HepG2 (cell line): ENCODE measurements around the gene GAPDH. TPM values are rescaled to one million over a fixed set of nuclear protein-coding genes. Genes with fewer than 3 reads are reported as not detected.

Experiments used
- FOXA3 ChIP-seq: IDR thresholded peaks from 2 replicates; pipeline ENCODE4 v1.6.1; 2016; ENCODE audit warnings: missing genetic modification reagents, missing compliant biosample characterization
- GPN1 ChIP-seq: sonication (generic); formaldehyde crosslinking; IDR thresholded peaks from 2 replicates; pipeline ENCODE4 v1.5.1; 2020; ENCODE audit warnings: missing genetic modification reagents, borderline replicate concordance
- ZNF143 ChIP-seq: sonication (generic); formaldehyde crosslinking; IDR thresholded peaks from 2 replicates; pipeline ENCODE4 v1.4.0; 2020; ENCODE audit warnings: missing genetic modification reagents
- ZNF567 ChIP-seq: sonication (generic); formaldehyde crosslinking; IDR thresholded peaks from 2 replicates; pipeline ENCODE4 v1.8.1; 2023; ENCODE audit warnings: mild to moderate bottlenecking, missing genetic modification reagents, borderline replicate concordance
- ZNF605 ChIP-seq: sonication (generic); formaldehyde crosslinking; IDR thresholded peaks from 2 replicates; pipeline ENCODE4 v1.8.0; 2022; ENCODE audit warnings: mild to moderate bottlenecking, missing genetic modification reagents
- ZNF746 ChIP-seq: sonication (generic); formaldehyde crosslinking; IDR thresholded peaks from 2 replicates; pipeline ENCODE4 v1.8.0; 2022; ENCODE audit warnings: mild to moderate bottlenecking, missing genetic modification reagents
- ZSCAN29 ChIP-seq: sonication (generic); formaldehyde crosslinking; conservative IDR thresholded peaks from 2 replicates; pipeline ENCODE4 v1.4.0; 2020; ENCODE audit warnings: mild to moderate bottlenecking, missing genetic modification reagents
- polyA plus RNA-seq, 8 experiments: library from polyadenylated mRNA; depleted of rRNA in 3 of 8; stranded (reverse) in 7 of 8; unstranded in 1 of 8; fragments of >200 nt; fragmentation: Illumina TruSeq in 4 of 8; extraction: Trizol in 4 of 8; gene quantifications; 2 replicates each; pipeline versions ENCODE4 v1.2.1 to v1.2.3, GENCODE V29; 2011 to 2016; ENCODE audit warnings: low read depth in 4 of 8, missing spikeins in 1 of 8, mixed read lengths in 1 of 8; ENCODE audit not compliant: insufficient read depth in 1 of 8
- total RNA-seq, 5 experiments: library from RNA; depleted of rRNA; stranded (reverse); fragments of >200 nt; fragmentation: Illumina TruSeq; extraction: Trizol; gene quantifications; 2 replicates each; pipeline ENCODE4 v1.2.3, GENCODE V29; 2016; ENCODE audit warnings: low read depth in 1 of 5
- TF ChIP-seq, protein P1 (sequence below): sonication (generic); formaldehyde crosslinking; IDR thresholded peaks from 2 replicates; pipeline ENCODE4 v1.9.0; 2021; ENCODE audit warnings: missing genetic modification reagents, borderline replicate concordance
- TF ChIP-seq, protein P2 (sequence below): sonication (generic); formaldehyde crosslinking; IDR thresholded peaks from 2 replicates; pipeline ENCODE4 v1.5.0; 2020; ENCODE audit warnings: missing genetic modification reagents
- TF ChIP-seq, protein P3 (sequence below): sonication (generic); formaldehyde crosslinking; IDR thresholded peaks from 2 replicates; pipeline ENCODE4 v1.5.0; 2020; ENCODE audit warnings: missing genetic modification reagents, mild to moderate bottlenecking, borderline replicate concordance
- TF ChIP-seq, protein P4 (sequence below): sonication (generic); formaldehyde crosslinking; IDR thresholded peaks from 2 replicates; pipeline ENCODE4 v1.8.0; 2023; ENCODE audit warnings: mild to moderate bottlenecking, missing genetic modification reagents
- TF ChIP-seq, protein P5 (sequence below): IDR thresholded peaks from 2 replicates; pipeline ENCODE4 v1.6.1; 2016; ENCODE audit warnings: mild to moderate bottlenecking

Gene GAPDH
- total and polyA plus RNA-seq, 2 of the 13 experiments (the other 11 are each of a cell fraction or from before 2014, with no cell fraction given) = 3,038 to 12,722 TPM

DNA sequence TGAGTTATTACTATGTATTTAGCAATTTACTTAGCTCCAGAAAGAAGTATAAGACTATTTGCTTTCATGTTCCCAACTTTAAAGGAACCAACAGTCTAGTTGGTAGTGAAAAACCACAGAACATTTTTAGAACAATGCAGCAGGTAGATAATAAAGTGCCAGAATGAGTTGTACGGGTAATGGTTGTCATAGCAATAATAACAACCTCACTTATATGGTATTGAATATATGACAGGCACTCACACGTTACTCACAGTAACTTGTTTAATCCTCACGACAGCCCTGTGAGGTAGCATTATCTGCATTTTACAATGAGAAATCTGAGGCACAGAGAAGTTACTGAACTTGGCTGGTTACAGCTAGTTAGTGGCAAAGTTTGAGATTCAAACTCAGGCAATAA lies 10.6 kb upstream of the GAPDH start (continued):
- TF ChIP-seq, protein P1, sequence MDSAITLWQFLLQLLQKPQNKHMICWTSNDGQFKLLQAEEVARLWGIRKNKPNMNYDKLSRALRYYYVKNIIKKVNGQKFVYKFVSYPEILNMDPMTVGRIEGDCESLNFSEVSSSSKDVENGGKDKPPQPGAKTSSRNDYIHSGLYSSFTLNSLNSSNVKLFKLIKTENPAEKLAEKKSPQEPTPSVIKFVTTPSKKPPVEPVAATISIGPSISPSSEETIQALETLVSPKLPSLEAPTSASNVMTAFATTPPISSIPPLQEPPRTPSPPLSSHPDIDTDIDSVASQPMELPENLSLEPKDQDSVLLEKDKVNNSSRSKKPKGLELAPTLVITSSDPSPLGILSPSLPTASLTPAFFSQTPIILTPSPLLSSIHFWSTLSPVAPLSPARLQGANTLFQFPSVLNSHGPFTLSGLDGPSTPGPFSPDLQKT (CRISPR knock-in tag) = no peak
- no peak for TF ChIP-seq GPN1 (CRISPR knock-in tag)
- no peak for TF ChIP-seq FOXA3
- TF ChIP-seq, protein P2, sequence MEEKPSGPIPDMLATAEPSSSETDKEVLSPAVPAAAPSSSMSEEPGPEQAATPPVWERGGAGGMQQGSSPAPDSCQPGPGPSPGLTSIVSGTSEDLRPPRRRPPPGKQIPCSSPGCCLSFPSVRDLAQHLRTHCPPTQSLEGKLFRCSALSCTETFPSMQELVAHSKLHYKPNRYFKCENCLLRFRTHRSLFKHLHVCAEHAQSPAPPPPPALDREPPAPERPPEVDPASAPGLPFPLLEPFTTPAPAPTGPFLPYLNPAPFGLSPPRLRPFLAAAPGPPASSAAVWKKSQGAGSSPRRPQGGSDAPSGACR (CRISPR knock-in tag) = no peak
- no peak for TF ChIP-seq ZSCAN29 (CRISPR knock-in tag)
- no peak for TF ChIP-seq ZNF143 (CRISPR knock-in tag)
- TF ChIP-seq ZNF567 = no peak
- TF ChIP-seq, protein P3, sequence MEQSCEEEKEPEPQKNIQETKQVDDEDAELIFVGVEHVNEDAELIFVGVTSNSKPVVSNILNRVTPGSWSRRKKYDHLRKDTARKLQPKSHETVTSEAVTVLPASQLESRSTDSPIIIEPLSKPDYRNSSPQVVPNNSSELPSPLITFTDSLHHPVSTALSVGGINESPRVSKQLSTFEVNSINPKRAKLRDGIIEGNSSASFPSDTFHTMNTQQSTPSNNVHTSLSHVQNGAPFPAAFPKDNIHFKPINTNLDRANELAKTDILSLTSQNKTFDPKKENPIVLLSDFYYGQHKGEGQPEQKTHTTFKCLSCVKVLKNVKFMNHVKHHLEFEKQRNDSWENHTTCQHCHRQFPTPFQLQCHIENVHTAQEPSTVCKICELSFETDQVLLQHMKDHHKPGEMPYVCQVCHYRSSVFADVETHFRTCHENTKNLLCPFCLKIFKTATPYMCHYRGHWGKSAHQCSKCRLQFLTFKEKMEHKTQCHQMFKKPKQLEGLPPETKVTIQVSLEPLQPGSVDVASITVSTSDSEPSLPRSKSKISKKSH (CRISPR knock-in tag) = no peak
- TF ChIP-seq, protein P4, sequence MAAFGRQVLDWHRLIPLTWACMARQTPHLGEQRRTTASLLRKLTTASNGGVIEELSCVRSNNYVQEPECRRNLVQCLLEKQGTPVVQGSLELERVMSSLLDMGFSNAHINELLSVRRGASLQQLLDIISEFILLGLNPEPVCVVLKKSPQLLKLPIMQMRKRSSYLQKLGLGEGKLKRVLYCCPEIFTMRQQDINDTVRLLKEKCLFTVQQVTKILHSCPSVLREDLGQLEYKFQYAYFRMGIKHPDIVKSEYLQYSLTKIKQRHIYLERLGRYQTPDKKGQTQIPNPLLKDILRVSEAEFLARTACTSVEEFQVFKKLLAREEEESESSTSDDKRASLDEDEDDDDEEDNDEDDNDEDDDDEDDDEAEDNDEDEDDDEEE (CRISPR knock-in tag) = no peak
- TF ChIP-seq ZNF746 (CRISPR knock-in tag) = no peak
- TF ChIP-seq, protein P5, sequence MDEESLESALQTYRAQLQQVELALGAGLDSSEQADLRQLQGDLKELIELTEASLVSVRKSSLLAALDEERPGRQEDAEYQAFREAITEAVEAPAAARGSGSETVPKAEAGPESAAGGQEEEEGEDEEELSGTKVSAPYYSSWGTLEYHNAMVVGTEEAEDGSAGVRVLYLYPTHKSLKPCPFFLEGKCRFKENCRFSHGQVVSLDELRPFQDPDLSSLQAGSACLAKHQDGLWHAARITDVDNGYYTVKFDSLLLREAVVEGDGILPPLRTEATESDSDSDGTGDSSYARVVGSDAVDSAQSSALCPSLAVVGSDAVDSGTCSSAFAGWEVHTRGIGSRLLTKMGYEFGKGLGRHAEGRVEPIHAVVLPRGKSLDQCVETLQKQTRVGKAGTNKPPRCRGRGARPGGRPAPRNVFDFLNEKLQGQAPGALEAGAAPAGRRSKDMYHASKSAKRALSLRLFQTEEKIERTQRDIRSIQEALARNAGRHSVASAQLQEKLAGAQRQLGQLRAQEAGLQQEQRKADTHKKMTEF (CRISPR knock-in tag) = no peak
- TF ChIP-seq ZNF605 (CRISPR knock-in tag) = no peak
